GM12878 (cell line): ENCODE data around the gene AKR1A1. TPM values are rescaled to one million over a fixed set of nuclear protein-coding genes. Genes with fewer than 3 reads are reported as not detected.
A peak's percentile ranks its signal among the peaks of the same experiment; 100 is the strongest.

Experiments used
- CBX5 ChIP-seq: sonication (generic); IDR thresholded peaks from 2 replicates; pipeline ENCODE4 v1.6.1; 2016; ENCODE audit warnings: low read depth, moderate library complexity, mild to moderate bottlenecking, inconsistent platforms
- CREM ChIP-seq: IDR thresholded peaks from 2 replicates; pipeline ENCODE4 v1.6.1; 2014; ENCODE audit warnings: antibody characterized with exemption, low read depth
- EP300 ChIP-seq, 2 experiments: fragments of 150-350 bp in 1 of 2; IDR thresholded peaks; 2 replicates each; pipeline ENCODE4 v1.6.1; 2011 to 2012; ENCODE audit warnings: low read depth in 2 of 2, low read length in 2 of 2, borderline replicate concordance in 1 of 2, improper control_type of control experiment in 1 of 2, inconsistent platforms in 1 of 2; ENCODE audit not compliant: control insufficient read depth in 1 of 2
- ETV6 ChIP-seq, 2 experiments: fragments of 450-650 bp in 1 of 2; IDR thresholded peaks in 1 of 2; conservative IDR thresholded peaks in 1 of 2; 2 replicates each; pipeline ENCODE4 v1.6.1; 2014; ENCODE audit warnings: antibody characterized with exemption in 1 of 2, borderline replicate concordance in 1 of 2, low read depth in 1 of 2, mild to moderate bottlenecking in 1 of 2, moderate library complexity in 1 of 2
- EZH2 ChIP-seq: IDR thresholded peaks from 2 replicates; pipeline ENCODE4 v1.6.1; 2012; ENCODE audit warnings: low read depth, mild to moderate bottlenecking, control low read depth, inconsistent platforms, low read length, borderline replicate concordance; ENCODE audit not compliant: control insufficient read depth
- FOS ChIP-seq: IDR thresholded peaks from 3 replicates; pipeline ENCODE4 v1.6.1; 2011; ENCODE audit warnings: borderline replicate concordance; ENCODE audit not compliant: insufficient read length; ENCODE audit errors: extremely low read depth
- FOXM1 ChIP-seq: IDR thresholded peaks from 2 replicates; pipeline ENCODE4 v1.6.1; 2012; ENCODE audit warnings: low read depth, mild to moderate bottlenecking, inconsistent platforms, low read length, moderate library complexity
- HSF1 ChIP-seq: fragments of 150-350 bp; IDR thresholded peaks from 2 replicates; pipeline ENCODE4 v1.6.1; 2014; ENCODE audit warnings: mild to moderate bottlenecking, low read depth, low read length
- IRF4 ChIP-seq: IDR thresholded peaks from 2 replicates; pipeline ENCODE4 v1.6.1; 2011; ENCODE audit warnings: low read depth, low read length
- KLF5 ChIP-seq: fragments of 450-650 bp; IDR thresholded peaks from 2 replicates; pipeline ENCODE4 v1.6.1; 2014; ENCODE audit warnings: mild to moderate bottlenecking; ENCODE audit not compliant: partially characterized antibody
- MTA2 ChIP-seq: fragments of 450-650 bp; IDR thresholded peaks from 2 replicates; pipeline ENCODE4 v1.6.1; 2016; ENCODE audit warnings: low read depth, mild to moderate bottlenecking, moderate library complexity
- NFYA ChIP-seq: IDR thresholded peaks from 2 replicates; pipeline ENCODE4 v1.6.1; 2011; ENCODE audit warnings: low read depth, mild to moderate bottlenecking, low read length, improper control_type of control experiment, borderline replicate concordance
- NFYB ChIP-seq: IDR thresholded peaks from 2 replicates; pipeline ENCODE4 v1.6.1; 2011; ENCODE audit warnings: low read depth, mild to moderate bottlenecking, low read length, improper control_type of control experiment, moderate library complexity; ENCODE audit not compliant: insufficient read depth
- RAD51 ChIP-seq: fragments of 450-650 bp; IDR thresholded peaks from 2 replicates; pipeline ENCODE4 v1.6.1; 2016; ENCODE audit warnings: moderate library complexity, mild to moderate bottlenecking, inconsistent platforms
- RB1 ChIP-seq: fragments of 450-650 bp; formaldehyde crosslinking; IDR thresholded peaks from 2 replicates; pipeline ENCODE4 v1.6.1; 2017; ENCODE audit warnings: mild to moderate bottlenecking, borderline replicate concordance
- SP1 ChIP-seq: IDR thresholded peaks from one replicate; pipeline ENCODE4 v1.6.1; 2011; ENCODE audit warnings: low read depth, low read length
- TARDBP ChIP-seq: IDR thresholded peaks from 2 replicates; pipeline ENCODE4 v1.6.1; 2016; ENCODE audit warnings: borderline replicate concordance
- TBL1XR1 ChIP-seq: IDR thresholded peaks from 2 replicates; pipeline ENCODE4 v1.6.1; 2012; ENCODE audit warnings: low read depth, low read length, improper control_type of control experiment
- ZBTB33 ChIP-seq: fragments of 450-650 bp; IDR thresholded peaks from 2 replicates; pipeline ENCODE4 v1.6.1; 2017; ENCODE audit warnings: mild to moderate bottlenecking
- ZBTB40 ChIP-seq: fragments of 450-650 bp; IDR thresholded peaks from 2 replicates; pipeline ENCODE4 v1.6.1; 2016; ENCODE audit warnings: mild to moderate bottlenecking, moderate library complexity, borderline replicate concordance
- ZNF24 ChIP-seq: fragments of 450-650 bp; IDR thresholded peaks from 2 replicates; pipeline ENCODE4 v1.6.1; 2017; ENCODE audit warnings: antibody characterized with exemption, mild to moderate bottlenecking
- ZNF274 ChIP-seq: IDR thresholded peaks from one replicate; pipeline ENCODE4 v1.8.0; 2011; ENCODE audit not compliant: insufficient read length, insufficient read depth
- polyA plus RNA-seq, 11 experiments: library from polyadenylated mRNA; depleted of rRNA in 4 of 11; unstranded in 6 of 11; stranded (reverse) in 5 of 11; fragments of >200 nt; fragmentation: Nextera tagmentation in 4 of 11; fragmentation: Illumina TruSeq in 1 of 11; extraction: Ambion mirVana in 4 of 11; extraction: Trizol in 1 of 11; gene quantifications; 1 replicate in 1 of 11; 2 replicates in 10 of 11; pipeline versions ENCODE4 v1.2.1 to v1.2.3, GENCODE V29; 2011 to 2016; ENCODE audit warnings: inconsistent platforms in 2 of 11, missing spikeins in 2 of 11, low read depth in 1 of 11
- total RNA-seq, 4 experiments: library from RNA; depleted of rRNA in 3 of 4; stranded (reverse); fragments of >200 nt in 3 of 4; fragmentation: Illumina TruSeq in 1 of 4; extraction: Trizol in 1 of 4; gene quantifications; 2 replicates each; pipeline versions ENCODE4 v1.2.1 to v1.2.3, GENCODE V29; 2013 to 2021

Gene AKR1A1
- total and polyA plus RNA-seq, 10 of the 15 experiments (the other 5 are each of a cell fraction or from before 2014, with no cell fraction given): 187 to 335 (median 241) TPM

GRCh38 chr1:45521413-45522323, 29.0 kb upstream of the AKR1A1 start, which contains the start of gene PRDX1 (continued):
- TF ChIP-seq CBX5 (peak; percentile 66; the same call in 1 of the 2 replicates), NFYB (no peak), FOXM1 (no peak), IRF4 (peak; percentile 67; the same call in 1 of the 2 replicates), NFYA (no peak), EZH2 (no peak), ETV6 (conservative IDR thresholded peaks at IDR 0.05 in 1 of 2, IDR thresholded peaks at IDR 0.05 in 1 of 2; ENCODE audit: borderline replicate concordance in 1 of 2, low read depth in 1 of 2) (peak in 1 of 2 experiments; percentile 60; a peak in 2 of 4 replicates), ZBTB40 (peak; percentile 59; the same call in 1 of the 2 replicates), ZNF24 (no peak), RAD51 (no peak), TBL1XR1 (peak; percentile 34; the same call in 1 of the 2 replicates), EP300 (IDR thresholded peaks at IDR 0.05; ENCODE audit: borderline replicate concordance in 1 of 2, control insufficient read depth in 1 of 2, low read depth in 2 of 2, low read length in 2 of 2) (0 out of 4 replicates have a peak, but pooled peaks of 1 of the 2 experiments have one; percentile 4), HSF1 (peak; percentile 88), SP1 (peak; percentile 79), KLF5 (peak; percentile 85), FOS (no peak), ZNF274 (no peak), RB1 (peak; percentile 88; the same call in 1 of the 2 replicates), ZBTB33 (no peak), TARDBP (peak; percentile 67; the same call in 1 of the 2 replicates), CREM (peak; percentile 67), MTA2 (no peak; the same call in 1 of the 2 replicates)
